Adrenal gland (tissue), 5 donors: ENCODE data around the gene CRK.

Experiments
- POLR2A ChIP-seq, 2 donors: fragments of 450-650 bp; IDR thresholded peaks; one replicate each; pipeline ENCODE4 v1.6.1; 2017; ENCODE audit warnings: antibody characterized with exemption in 2 of 2, mild to moderate bottlenecking in 2 of 2, moderate library complexity in 1 of 2
- TF ChIP-seq, protein P1 (sequence below), 6 experiments: fragments of 450-650 bp in 4 of 6; fragments of 200-600 bp in 2 of 6; sonication (generic) in 1 of 6; IDR thresholded peaks; 1 replicate in 5 of 6; 2 replicates in 1 of 6; pipeline versions ENCODE4 v1.5.1 to v1.8.0; 2016 to 2021; ENCODE audit warnings: antibody characterized with exemption in 6 of 6, mild to moderate bottlenecking in 2 of 6, moderate library complexity in 1 of 6
- donor health status: DM: no; HTN: no; CAD: no.

DNA sequence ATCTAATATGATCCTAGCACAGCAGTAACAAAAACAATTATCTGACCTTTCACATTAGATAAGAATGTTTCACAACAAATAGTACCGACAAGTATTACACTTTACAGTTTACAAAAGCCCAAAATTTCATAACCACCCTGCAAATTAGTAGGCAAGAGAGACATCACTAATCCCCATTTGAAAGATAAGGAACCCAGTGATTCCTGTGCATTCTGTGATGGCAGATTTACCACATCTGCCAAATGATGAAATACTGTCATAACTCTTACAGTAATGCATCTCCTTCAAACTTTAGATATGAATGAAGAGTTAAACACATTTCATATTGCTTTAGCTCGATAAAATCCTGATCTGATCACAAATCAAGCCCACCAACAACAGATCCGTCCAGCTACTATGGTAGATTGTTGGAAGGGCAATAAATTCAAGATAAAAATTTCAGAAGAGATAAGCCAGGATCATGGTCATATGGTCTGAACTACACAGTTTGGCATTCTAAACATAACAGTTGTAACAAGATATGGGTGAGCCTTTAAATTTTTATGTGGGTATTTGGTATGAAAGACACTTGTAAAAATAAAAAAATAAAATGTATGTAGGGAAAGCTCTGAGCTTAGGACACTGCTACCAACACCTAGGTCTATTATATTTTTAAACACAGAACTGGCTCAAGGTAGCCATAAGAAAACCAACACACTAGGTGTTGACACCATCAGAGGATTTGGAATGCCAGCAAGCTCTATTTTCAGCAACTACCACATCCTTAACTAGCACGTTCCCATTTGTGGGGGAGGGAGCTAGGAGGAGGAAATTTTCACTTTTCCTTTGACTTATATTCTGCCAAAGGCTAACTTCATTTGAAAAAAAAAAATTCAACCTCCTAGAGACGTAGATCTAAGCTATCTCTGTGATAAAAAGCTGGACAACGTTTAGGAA, 65.3 kb downstream of the CRK start:
- TF ChIP-seq POLR2A (IDR thresholded peaks at IDR 0.05) = no peak
- TF ChIP-seq, protein P1, sequence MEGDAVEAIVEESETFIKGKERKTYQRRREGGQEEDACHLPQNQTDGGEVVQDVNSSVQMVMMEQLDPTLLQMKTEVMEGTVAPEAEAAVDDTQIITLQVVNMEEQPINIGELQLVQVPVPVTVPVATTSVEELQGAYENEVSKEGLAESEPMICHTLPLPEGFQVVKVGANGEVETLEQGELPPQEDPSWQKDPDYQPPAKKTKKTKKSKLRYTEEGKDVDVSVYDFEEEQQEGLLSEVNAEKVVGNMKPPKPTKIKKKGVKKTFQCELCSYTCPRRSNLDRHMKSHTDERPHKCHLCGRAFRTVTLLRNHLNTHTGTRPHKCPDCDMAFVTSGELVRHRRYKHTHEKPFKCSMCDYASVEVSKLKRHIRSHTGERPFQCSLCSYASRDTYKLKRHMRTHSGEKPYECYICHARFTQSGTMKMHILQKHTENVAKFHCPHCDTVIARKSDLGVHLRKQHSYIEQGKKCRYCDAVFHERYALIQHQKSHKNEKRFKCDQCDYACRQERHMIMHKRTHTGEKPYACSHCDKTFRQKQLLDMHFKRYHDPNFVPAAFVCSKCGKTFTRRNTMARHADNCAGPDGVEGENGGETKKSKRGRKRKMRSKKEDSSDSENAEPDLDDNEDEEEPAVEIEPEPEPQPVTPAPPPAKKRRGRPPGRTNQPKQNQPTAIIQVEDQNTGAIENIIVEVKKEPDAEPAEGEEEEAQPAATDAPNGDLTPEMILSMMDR (IDR thresholded peaks at IDR 0.05) = no peak
